ENCODE data around the gene PDSS2.

DNA sequence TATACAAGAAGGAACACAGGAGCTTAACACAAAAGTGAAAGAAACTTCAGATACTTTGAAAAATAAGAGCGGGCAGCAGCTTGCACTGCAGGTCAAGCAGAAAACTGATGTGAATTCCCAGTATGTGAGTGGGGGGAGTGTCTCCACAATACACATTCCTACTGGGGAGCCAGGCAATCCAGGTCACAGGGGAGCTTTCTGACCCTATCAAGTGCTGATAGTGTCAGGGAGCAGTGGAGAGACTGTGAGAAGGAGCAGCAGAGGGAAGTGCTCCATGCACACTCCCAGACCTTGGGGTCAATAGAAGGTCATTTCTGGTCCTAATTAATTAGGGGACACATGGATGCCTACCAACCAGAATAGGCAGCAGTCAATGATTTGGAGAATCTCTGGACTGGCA, 59.4 kb downstream of the PDSS2 start:
- TF ChIP-seq, protein P1, sequence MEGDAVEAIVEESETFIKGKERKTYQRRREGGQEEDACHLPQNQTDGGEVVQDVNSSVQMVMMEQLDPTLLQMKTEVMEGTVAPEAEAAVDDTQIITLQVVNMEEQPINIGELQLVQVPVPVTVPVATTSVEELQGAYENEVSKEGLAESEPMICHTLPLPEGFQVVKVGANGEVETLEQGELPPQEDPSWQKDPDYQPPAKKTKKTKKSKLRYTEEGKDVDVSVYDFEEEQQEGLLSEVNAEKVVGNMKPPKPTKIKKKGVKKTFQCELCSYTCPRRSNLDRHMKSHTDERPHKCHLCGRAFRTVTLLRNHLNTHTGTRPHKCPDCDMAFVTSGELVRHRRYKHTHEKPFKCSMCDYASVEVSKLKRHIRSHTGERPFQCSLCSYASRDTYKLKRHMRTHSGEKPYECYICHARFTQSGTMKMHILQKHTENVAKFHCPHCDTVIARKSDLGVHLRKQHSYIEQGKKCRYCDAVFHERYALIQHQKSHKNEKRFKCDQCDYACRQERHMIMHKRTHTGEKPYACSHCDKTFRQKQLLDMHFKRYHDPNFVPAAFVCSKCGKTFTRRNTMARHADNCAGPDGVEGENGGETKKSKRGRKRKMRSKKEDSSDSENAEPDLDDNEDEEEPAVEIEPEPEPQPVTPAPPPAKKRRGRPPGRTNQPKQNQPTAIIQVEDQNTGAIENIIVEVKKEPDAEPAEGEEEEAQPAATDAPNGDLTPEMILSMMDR (optimal IDR thresholded peaks at IDR 0.05 in 1 of 3, IDR thresholded peaks at IDR 0.05 in 1 of 3, conservative IDR thresholded peaks at IDR 0.05 in 1 of 3; ENCODE audit: extremely low read depth in 1 of 3, insufficient read depth in 2 of 3, low read length in 3 of 3) = no peak
- TF ChIP-seq EZH2 (IDR thresholded peaks at IDR 0.05; ENCODE audit: low read length) = no peak

Measured in keratinocyte (primary cell).